ENCODE measurements around the gene SMYD3. TPM values are rescaled to one million over a fixed set of nuclear protein-coding genes. Genes with fewer than 3 reads are reported as not detected.

SMYD3 gene
- total RNA-seq, 1 experiment from 2014 or later: 17.4 TPM

DNA sequence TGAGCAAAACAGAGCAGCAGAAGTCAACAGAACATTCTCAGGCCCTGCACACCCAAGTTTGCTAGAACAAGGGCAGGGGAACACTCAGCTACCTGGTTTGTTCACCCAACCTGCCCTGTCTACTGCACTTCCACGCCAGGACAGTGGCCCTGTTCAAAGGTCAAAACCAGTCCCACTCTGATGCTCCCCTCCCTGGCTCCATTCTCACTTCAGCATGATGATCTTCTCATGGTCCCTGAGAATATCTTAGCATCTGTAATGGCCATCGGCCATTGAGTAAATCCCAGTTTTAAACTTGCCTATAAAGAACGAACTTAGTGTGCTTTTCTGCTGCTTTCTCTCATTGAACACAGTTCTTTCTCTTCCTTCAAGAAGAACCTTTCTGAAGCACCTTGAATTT lies 293.6 kb downstream of the SMYD3 start:
- Histone ChIP-seq H3K27me3 (ENCODE audit: control insufficient read depth, insufficient read depth, low read length) (no peaks in the 10 kb centered on the region), H3K4me3 (ENCODE audit: low read depth in 2 of 2, low read length in 2 of 2) (no peak overlapping the region), H3K36me3 (ENCODE audit: control insufficient read depth, insufficient read depth, low read length) (no peaks in the 10 kb centered on the region), H3K4me1 (ENCODE audit: control insufficient read depth, insufficient read depth, low read length) (no peaks in the 10 kb centered on the region), H3K9me3 (ENCODE audit: control insufficient read depth, insufficient read depth, low read depth, low read length) (no peaks in the 10 kb centered on the region), H3K27ac (ENCODE audit: low read length) (no peak overlapping the region)
- ATAC-seq (no peak), DNase-seq (ENCODE audit: low read depth, low spot score) (no peak)
- CTCF ChIA-PET: no interaction called here
- in situ Hi-C loops (cut with HindIII; ENCODE audit: low pct_unique_long_range_greater_than_20kb, low sequenced_read_pairs) (no loop called here), intact Hi-C loops (cut with micrococcal nuclease; ENCODE audit: unreplicated experiment) (no loop called here)
- BruUV-seq (replicated peaks): no TSS peak
- TF ChIP-seq, protein P1, sequence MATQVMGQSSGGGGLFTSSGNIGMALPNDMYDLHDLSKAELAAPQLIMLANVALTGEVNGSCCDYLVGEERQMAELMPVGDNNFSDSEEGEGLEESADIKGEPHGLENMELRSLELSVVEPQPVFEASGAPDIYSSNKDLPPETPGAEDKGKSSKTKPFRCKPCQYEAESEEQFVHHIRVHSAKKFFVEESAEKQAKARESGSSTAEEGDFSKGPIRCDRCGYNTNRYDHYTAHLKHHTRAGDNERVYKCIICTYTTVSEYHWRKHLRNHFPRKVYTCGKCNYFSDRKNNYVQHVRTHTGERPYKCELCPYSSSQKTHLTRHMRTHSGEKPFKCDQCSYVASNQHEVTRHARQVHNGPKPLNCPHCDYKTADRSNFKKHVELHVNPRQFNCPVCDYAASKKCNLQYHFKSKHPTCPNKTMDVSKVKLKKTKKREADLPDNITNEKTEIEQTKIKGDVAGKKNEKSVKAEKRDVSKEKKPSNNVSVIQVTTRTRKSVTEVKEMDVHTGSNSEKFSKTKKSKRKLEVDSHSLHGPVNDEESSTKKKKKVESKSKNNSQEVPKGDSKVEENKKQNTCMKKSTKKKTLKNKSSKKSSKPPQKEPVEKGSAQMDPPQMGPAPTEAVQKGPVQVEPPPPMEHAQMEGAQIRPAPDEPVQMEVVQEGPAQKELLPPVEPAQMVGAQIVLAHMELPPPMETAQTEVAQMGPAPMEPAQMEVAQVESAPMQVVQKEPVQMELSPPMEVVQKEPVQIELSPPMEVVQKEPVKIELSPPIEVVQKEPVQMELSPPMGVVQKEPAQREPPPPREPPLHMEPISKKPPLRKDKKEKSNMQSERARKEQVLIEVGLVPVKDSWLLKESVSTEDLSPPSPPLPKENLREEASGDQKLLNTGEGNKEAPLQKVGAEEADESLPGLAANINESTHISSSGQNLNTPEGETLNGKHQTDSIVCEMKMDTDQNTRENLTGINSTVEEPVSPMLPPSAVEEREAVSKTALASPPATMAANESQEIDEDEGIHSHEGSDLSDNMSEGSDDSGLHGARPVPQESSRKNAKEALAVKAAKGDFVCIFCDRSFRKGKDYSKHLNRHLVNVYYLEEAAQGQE (IDR thresholded peaks at IDR 0.05; ENCODE audit: insufficient read depth in 1 of 2, low read depth in 2 of 2, low read length in 1 of 2): no peak
- no peak for TF ChIP-seq TCF7L2 (IDR thresholded peaks at IDR 0.05; ENCODE audit: low read depth, low read length)
- TF ChIP-seq, protein P2, sequence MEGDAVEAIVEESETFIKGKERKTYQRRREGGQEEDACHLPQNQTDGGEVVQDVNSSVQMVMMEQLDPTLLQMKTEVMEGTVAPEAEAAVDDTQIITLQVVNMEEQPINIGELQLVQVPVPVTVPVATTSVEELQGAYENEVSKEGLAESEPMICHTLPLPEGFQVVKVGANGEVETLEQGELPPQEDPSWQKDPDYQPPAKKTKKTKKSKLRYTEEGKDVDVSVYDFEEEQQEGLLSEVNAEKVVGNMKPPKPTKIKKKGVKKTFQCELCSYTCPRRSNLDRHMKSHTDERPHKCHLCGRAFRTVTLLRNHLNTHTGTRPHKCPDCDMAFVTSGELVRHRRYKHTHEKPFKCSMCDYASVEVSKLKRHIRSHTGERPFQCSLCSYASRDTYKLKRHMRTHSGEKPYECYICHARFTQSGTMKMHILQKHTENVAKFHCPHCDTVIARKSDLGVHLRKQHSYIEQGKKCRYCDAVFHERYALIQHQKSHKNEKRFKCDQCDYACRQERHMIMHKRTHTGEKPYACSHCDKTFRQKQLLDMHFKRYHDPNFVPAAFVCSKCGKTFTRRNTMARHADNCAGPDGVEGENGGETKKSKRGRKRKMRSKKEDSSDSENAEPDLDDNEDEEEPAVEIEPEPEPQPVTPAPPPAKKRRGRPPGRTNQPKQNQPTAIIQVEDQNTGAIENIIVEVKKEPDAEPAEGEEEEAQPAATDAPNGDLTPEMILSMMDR (IDR thresholded peaks at IDR 0.05): no peak
- no peak for TF ChIP-seq SIN3A (IDR thresholded peaks at IDR 0.05; ENCODE audit: borderline replicate concordance, insufficient read depth, low read depth, low read length)
- no peak for TF ChIP-seq POLR2AphosphoS5 (IDR thresholded peaks at IDR 0.05; ENCODE audit: low read depth, low read length)
- POLR2A ChIA-PET: no interaction called here

DNA sequence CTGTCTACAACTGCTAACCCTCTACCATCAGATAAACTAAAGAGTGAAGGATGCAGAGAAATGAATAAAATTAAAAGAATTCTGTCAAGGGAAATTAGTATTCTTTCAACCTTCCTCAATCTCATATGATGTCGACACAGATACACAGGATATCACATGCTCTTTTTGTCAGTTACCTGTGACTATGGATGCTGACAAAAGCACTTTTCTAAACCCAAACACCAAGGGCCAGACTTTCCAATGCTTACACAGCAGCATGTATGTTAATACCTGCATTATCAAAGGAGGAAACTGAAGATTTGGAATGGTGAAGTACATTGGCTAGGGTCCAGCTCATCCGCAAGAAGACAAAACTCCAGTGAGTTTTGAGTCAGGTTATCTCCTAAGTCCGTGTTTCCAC lies 294.0 kb downstream of the SMYD3 start:
- TF ChIP-seq SIN3A (IDR thresholded peaks at IDR 0.05; ENCODE audit: borderline replicate concordance, insufficient read depth, low read depth, low read length) (no peak), TCF7L2 (IDR thresholded peaks at IDR 0.05; ENCODE audit: low read depth, low read length) (no peak), POLR2AphosphoS5 (IDR thresholded peaks at IDR 0.05; ENCODE audit: low read depth, low read length) (no peak)
- TF ChIP-seq, protein P2 (IDR thresholded peaks at IDR 0.05): no peak
- TF ChIP-seq, protein P1 (IDR thresholded peaks at IDR 0.05; ENCODE audit: insufficient read depth in 1 of 2, low read depth in 2 of 2, low read length in 1 of 2): no peak
- Histone ChIP-seq H3K27me3 (ENCODE audit: control insufficient read depth, insufficient read depth, low read length) (no peaks in the 10 kb centered on the region), H3K27ac (ENCODE audit: low read length) (no peak overlapping the region), H3K36me3 (ENCODE audit: control insufficient read depth, insufficient read depth, low read length) (no peaks in the 10 kb centered on the region), H3K9me3 (ENCODE audit: control insufficient read depth, insufficient read depth, low read depth, low read length) (no peaks in the 10 kb centered on the region), H3K4me3 (ENCODE audit: low read depth in 2 of 2, low read length in 2 of 2) (no peak overlapping the region), H3K4me1 (ENCODE audit: control insufficient read depth, insufficient read depth, low read length) (no peaks in the 10 kb centered on the region)
- no TSS peak for BruUV-seq (replicated peaks)
- intact Hi-C loops (cut with micrococcal nuclease; ENCODE audit: unreplicated experiment) (no loop called here), in situ Hi-C loops (cut with HindIII; ENCODE audit: low pct_unique_long_range_greater_than_20kb, low sequenced_read_pairs) (no loop called here)
- ChIA-PET CTCF (no interaction called here), POLR2A (no interaction called here)
- no peak for DNase-seq (ENCODE audit: low read depth, low spot score)
- ATAC-seq: no peak

Measured in Panc1 (cell line).